IMR-90 (cell line): ENCODE measurements around the gene PHACTR3. TPM values are rescaled to one million over a fixed set of nuclear protein-coding genes. Genes with fewer than 3 reads are reported as not detected.

Experiments
- ATAC-seq: fragments of 200-7000 bp; cut with Tn5 transposase; 2 replicates; pipeline ENCODE4 v1.9.1; 2020; ENCODE audit warnings: low read depth, mild to moderate bottlenecking, moderate library complexity
- BruUV-seq: library from RNA; stranded (reverse); fragments of 400-500 nt; replicated peaks from 2 replicates; lab custom pipeline; 2021; lab: Mats Ljungman, UMichigan
- CTCF ChIA-PET: fragments of 300-600 bp; formaldehyde crosslinking; extraction: SDS; loops from one replicate; lab custom pipeline; 2021; ENCODE audit warnings: antibody characterized with exemption; lab: Yijun Ruan, JAX
- POLR2A ChIA-PET: fragments of 300-600 bp; sonication (Branson Sonifier 250); formaldehyde crosslinking; loops from one replicate; lab custom pipeline; 2022; ENCODE audit warnings: antibody characterized with exemption; ENCODE audit not compliant: unreplicated experiment; lab: Charles Lee
- DNase-seq: peaks from one replicate; pipeline ENCODE4 v3.0.0; 2013
- H2AFZ ChIP-seq: replicated peaks from 2 replicates; pipeline ENCODE3; 2013; ENCODE audit warnings: low read length, mild to moderate bottlenecking; ENCODE audit not compliant: poor library complexity
- H2AK5ac ChIP-seq: 2 replicates; pipeline ENCODE4 v1.6.1; 2013; ENCODE audit warnings: low read depth, low read length, inconsistent platforms
- H2AK9ac ChIP-seq: replicated peaks from 2 replicates; pipeline ENCODE3; 2013; ENCODE audit warnings: mild to moderate bottlenecking, low read depth, low read length, moderate library complexity; ENCODE audit not compliant: poor library complexity
- H2BK120ac ChIP-seq: 2 replicates; pipeline ENCODE4 v1.6.1; 2013; ENCODE audit warnings: low read depth, low read length, inconsistent platforms
- H2BK15ac ChIP-seq: 3 replicates; pipeline ENCODE4 v1.6.1; 2013; ENCODE audit warnings: low read depth, low read length, inconsistent platforms
- H2BK20ac ChIP-seq: 2 replicates; pipeline ENCODE4 v1.6.1; 2013; ENCODE audit warnings: low read depth, mild to moderate bottlenecking, inconsistent platforms, low read length, moderate library complexity
- H2BK5ac ChIP-seq: 2 replicates; pipeline ENCODE4 v1.6.1; 2013; ENCODE audit warnings: mild to moderate bottlenecking, low read depth, low read length, inconsistent platforms; ENCODE audit not compliant: poor library complexity, severe bottlenecking
- H3K14ac ChIP-seq: replicated peaks from 2 replicates; pipeline ENCODE4 v1.6.1; 2013; ENCODE audit warnings: low read depth, low read length, inconsistent platforms
- H3K18ac ChIP-seq: 2 replicates; pipeline ENCODE4 v1.6.1; 2013; ENCODE audit warnings: low read depth, low read length, control low read depth
- H3K23ac ChIP-seq: 2 replicates; pipeline ENCODE4 v1.6.1; 2013; ENCODE audit warnings: low read depth, low read length, inconsistent platforms
- H3K27ac ChIP-seq: 2 replicates; pipeline ENCODE4 v1.5.1; 2013; ENCODE audit warnings: mild to moderate bottlenecking, control low read depth, low read length; ENCODE audit not compliant: insufficient read depth
- H3K27me3 ChIP-seq: 2 replicates; pipeline ENCODE4 v1.6.1; 2013; ENCODE audit warnings: low read length; ENCODE audit not compliant: control insufficient read depth, insufficient read depth
- H3K36me3 ChIP-seq: 2 replicates; pipeline ENCODE4 v1.6.1; 2013; ENCODE audit warnings: low read length, mixed read lengths; ENCODE audit not compliant: control insufficient read depth, insufficient read depth
- H3K4ac ChIP-seq: 2 replicates; pipeline ENCODE4 v1.6.1; 2013; ENCODE audit warnings: low read depth, low read length, inconsistent platforms
- H3K4me1 ChIP-seq: 2 replicates; pipeline ENCODE4 v1.6.1; 2013; ENCODE audit warnings: low read length, mixed read lengths; ENCODE audit not compliant: control insufficient read depth, insufficient read depth
- H3K4me2 ChIP-seq: 2 replicates; pipeline ENCODE4 v1.6.1; 2013; ENCODE audit warnings: low read depth, mild to moderate bottlenecking, control low read depth, low read length, moderate library complexity
- H3K4me3 ChIP-seq: 2 replicates; pipeline ENCODE4 v1.5.1; 2013; ENCODE audit warnings: low read depth, mild to moderate bottlenecking, control low read depth, low read length, moderate library complexity; ENCODE audit not compliant: insufficient read depth
- H3K56ac ChIP-seq: 2 replicates; pipeline ENCODE4 v1.6.1; 2013; ENCODE audit warnings: low read length, inconsistent platforms; ENCODE audit not compliant: insufficient read depth; ENCODE audit errors: extremely low read depth
- H3K79me1 ChIP-seq, 2 experiments: 2 replicates each; pipeline ENCODE4 v1.6.1; 2013; ENCODE audit warnings: low read length in 2 of 2, inconsistent platforms in 1 of 2, low read depth in 1 of 2
- H3K9ac ChIP-seq: 2 replicates; pipeline ENCODE4 v1.6.1; 2013; ENCODE audit warnings: low read depth, low read length, control low read depth
- H3K9me1 ChIP-seq: 2 replicates; pipeline ENCODE4 v1.6.1; 2013; ENCODE audit warnings: low read length, inconsistent platforms; ENCODE audit not compliant: insufficient read depth
- H3K9me3 ChIP-seq: 2 replicates; pipeline ENCODE4 v1.6.1; 2013; ENCODE audit warnings: low read length; ENCODE audit not compliant: control insufficient read depth, insufficient read depth
- H4K20me1 ChIP-seq: 2 replicates; pipeline ENCODE4 v1.6.1; 2013; ENCODE audit warnings: low read length, inconsistent platforms; ENCODE audit not compliant: insufficient read depth
- H4K5ac ChIP-seq: 2 replicates; pipeline ENCODE4 v1.6.1; 2013; ENCODE audit warnings: mild to moderate bottlenecking, low read depth, low read length, control low read depth
- H4K8ac ChIP-seq, 2 experiments: 2 replicates each; pipeline ENCODE4 v1.6.1; 2013; ENCODE audit warnings: low read depth in 2 of 2, low read length in 2 of 2, control low read depth in 1 of 2, inconsistent platforms in 1 of 2
- H4K91ac ChIP-seq: 2 replicates; pipeline ENCODE4 v1.6.1; 2013; ENCODE audit warnings: low read depth, low read length, inconsistent platforms; ENCODE audit not compliant: insufficient read depth
- CEBPB ChIP-seq: IDR thresholded peaks from 2 replicates; pipeline ENCODE4 v1.6.1; 2012; ENCODE audit warnings: low read depth, low read length, improper control_type of control experiment
- CHD1 ChIP-seq: IDR thresholded peaks from 2 replicates; pipeline ENCODE4 v1.6.1; 2012; ENCODE audit warnings: low read depth, low read length, improper control_type of control experiment
- FOS ChIP-seq: fragments of 150-350 bp; IDR thresholded peaks from 2 replicates; pipeline ENCODE4 v1.6.1; 2016; ENCODE audit warnings: low read depth, low read length
- MXI1 ChIP-seq: IDR thresholded peaks from 2 replicates; pipeline ENCODE4 v1.6.1; 2012; ENCODE audit warnings: low read depth, mild to moderate bottlenecking, low read length, moderate library complexity, borderline replicate concordance
- NFE2L2 ChIP-seq: fragments of 150-350 bp; IDR thresholded peaks from 2 replicates; pipeline ENCODE4 v1.6.1; 2016; ENCODE audit warnings: low read depth, mild to moderate bottlenecking, low read length
- POLR2A ChIP-seq: IDR thresholded peaks from 2 replicates; pipeline ENCODE4 v1.6.1; 2012; ENCODE audit warnings: mild to moderate bottlenecking, low read depth, low read length
- RAD21 ChIP-seq: IDR thresholded peaks from 2 replicates; pipeline ENCODE4 v1.6.1; 2012; ENCODE audit warnings: low read length, improper control_type of control experiment
- RCOR1 ChIP-seq: IDR thresholded peaks from 2 replicates; pipeline ENCODE4 v1.6.1; 2012; ENCODE audit warnings: mild to moderate bottlenecking, low read length, improper control_type of control experiment; ENCODE audit not compliant: insufficient replicate concordance
- WGBS, 2 experiments: methylation state at CpG; one replicate each; pipeline versions ENCODE4 v1.1.5 to v1.1.7; 2013; ENCODE audit warnings: missing lambda C conversion rate in 2 of 2; ENCODE audit not compliant: insufficient read length in 1 of 2; ENCODE audit errors: extremely low coverage in 2 of 2; 5-methylcytosine and 5-hydroxymethylcytosine counted together
- dilution Hi-C: fragments of 300-500 bp; cut with HindIII; formaldehyde crosslinking; loops from one replicate; pipeline ENCODE4 v1.14.3; 2018; ENCODE audit warnings: low sequenced_read_pairs; ENCODE audit not compliant: unreplicated experiment
- in situ Hi-C: fragments of 300-500 bp; cut with MboI; formaldehyde crosslinking; loops from 3 replicates; pipeline ENCODE4 v1.14.3; 2019; ENCODE audit warnings: low sequenced_read_pairs, inconsistent platforms, mixed read lengths
- intact Hi-C: fragments of 100-400 bp; cut with micrococcal nuclease; formaldehyde crosslinking; loops from 2 replicates; pipeline ENCODE4 v1.10.0; 2022
- polyA plus RNA-seq, 3 experiments: library from polyadenylated mRNA; depleted of rRNA; stranded (reverse); fragments of >200 nt; gene quantifications; 2 replicates each; pipeline ENCODE4 v1.2.3, GENCODE V29; 2012; ENCODE audit warnings: low replicate concordance in 1 of 3
- total RNA-seq: library from RNA; depleted of rRNA; stranded (reverse); fragments of >200 nt; gene quantifications from 2 replicates; pipeline ENCODE4 v1.2.3, GENCODE V29; 2012
- TF ChIP-seq, protein P1 (sequence below): conservative IDR thresholded peaks from 2 replicates; pipeline ENCODE4 v1.5.1; 2012; ENCODE audit warnings: mild to moderate bottlenecking, low read depth, low read length, improper control_type of control experiment
- TF ChIP-seq, protein P2 (sequence below): fragments of 150-350 bp; IDR thresholded peaks from 2 replicates; pipeline ENCODE4 v1.6.1; 2016; ENCODE audit warnings: low read depth, mild to moderate bottlenecking, low read length, moderate library complexity, borderline replicate concordance

Gene PHACTR3
- total and polyA plus RNA-seq, 2 of the 4 experiments (the other 2 are of a cell fraction), result not detected

DNA sequence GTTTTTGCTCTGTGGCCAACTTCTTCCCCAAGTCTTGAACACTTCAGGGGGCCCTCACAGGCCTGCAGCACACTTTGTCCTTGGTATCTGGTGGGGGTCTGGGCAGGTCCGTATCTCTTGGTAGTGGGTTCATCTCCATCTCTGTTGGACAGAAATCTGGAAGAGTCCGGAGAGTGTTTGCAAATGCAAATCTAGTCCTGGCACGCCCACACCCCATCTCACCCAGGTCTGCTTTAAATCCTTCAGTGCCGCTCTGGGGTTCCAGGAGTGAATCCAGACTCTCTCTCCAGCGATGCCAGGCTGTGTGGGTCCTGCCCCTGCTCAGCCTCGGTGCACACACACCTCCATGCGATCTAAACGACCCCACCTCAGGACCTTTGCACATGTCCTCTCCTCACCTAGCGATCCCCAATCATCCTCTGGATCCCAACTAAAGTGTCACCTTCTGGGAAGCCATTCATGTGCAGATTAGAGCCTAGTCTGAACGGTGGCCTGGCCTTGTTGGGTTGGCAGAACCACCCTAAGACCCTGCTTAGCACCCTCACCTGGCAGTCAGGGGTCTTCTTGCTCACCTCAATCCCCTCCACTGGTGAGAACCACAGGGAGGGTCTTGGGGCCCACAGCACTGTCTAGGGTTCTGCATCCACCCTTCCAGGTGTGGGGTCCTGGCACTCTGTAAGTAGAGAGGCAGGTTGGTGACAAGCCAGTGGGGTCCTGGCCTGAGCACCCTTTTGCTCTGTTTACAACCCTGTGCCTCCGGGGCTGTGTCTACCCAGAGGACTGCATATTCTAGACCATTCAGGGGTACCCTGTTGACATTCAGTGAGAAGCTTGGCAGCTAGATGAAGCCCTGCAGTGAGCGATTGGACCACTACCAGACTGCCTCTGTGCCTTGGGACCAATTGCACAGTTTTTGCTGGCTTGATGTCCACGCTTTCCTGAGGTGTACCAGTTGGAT, 228.3 kb downstream of the PHACTR3 start (continued):
- TF ChIP-seq, protein P1, sequence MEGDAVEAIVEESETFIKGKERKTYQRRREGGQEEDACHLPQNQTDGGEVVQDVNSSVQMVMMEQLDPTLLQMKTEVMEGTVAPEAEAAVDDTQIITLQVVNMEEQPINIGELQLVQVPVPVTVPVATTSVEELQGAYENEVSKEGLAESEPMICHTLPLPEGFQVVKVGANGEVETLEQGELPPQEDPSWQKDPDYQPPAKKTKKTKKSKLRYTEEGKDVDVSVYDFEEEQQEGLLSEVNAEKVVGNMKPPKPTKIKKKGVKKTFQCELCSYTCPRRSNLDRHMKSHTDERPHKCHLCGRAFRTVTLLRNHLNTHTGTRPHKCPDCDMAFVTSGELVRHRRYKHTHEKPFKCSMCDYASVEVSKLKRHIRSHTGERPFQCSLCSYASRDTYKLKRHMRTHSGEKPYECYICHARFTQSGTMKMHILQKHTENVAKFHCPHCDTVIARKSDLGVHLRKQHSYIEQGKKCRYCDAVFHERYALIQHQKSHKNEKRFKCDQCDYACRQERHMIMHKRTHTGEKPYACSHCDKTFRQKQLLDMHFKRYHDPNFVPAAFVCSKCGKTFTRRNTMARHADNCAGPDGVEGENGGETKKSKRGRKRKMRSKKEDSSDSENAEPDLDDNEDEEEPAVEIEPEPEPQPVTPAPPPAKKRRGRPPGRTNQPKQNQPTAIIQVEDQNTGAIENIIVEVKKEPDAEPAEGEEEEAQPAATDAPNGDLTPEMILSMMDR, result no peak

DNA sequence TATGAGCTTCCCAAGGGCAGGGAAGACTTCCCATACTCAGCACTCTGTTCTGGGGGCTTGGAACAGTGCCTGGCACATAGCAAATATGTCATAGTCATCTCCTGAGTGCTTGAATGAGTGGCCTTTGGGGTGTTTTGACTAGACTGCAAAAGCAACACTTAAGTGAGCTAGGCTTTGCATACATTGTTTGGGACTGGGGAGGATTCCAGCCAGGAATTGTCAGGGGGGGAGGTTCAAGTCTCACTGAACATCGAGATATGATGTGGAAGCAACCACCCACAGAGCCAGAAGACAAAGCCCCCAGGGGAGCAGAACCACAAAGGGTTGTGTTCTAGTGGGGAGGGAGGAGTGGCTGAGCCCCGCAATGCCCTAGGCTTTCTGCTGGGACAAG, 230.7 kb downstream of the PHACTR3 start:
- H2BK20ac ChIP-seq, result no peak overlapping the region
- intact Hi-C loops (no loop called here), in situ Hi-C loops (no loop called here), dilution Hi-C loops (no loop called here)
- no peaks in the 10 kb centered on the region; the same call in 1 of the 2 replicates for H3K27me3 ChIP-seq
- no peak overlapping the region for H2AK5ac ChIP-seq
- H3K56ac ChIP-seq, result no peak overlapping the region
- H2BK120ac ChIP-seq, result no peak overlapping the region
- DNase-seq, result no peak
- no peak overlapping the region for H3K9ac ChIP-seq
- H3K4ac ChIP-seq, result no peak overlapping the region
- no peaks in the 10 kb centered on the region for H4K20me1 ChIP-seq
- POLR2A ChIA-PET, result interaction anchor here (0.6 kb wide), 1 partner anchor 10 kb away, joined by 3 read pairs; no protein-coding TSS in a partner anchor
- H3K9me3 ChIP-seq, result no peaks in the 10 kb centered on the region
- no peaks in the 10 kb centered on the region for H3K36me3 ChIP-seq
- no peak overlapping the region for H3K14ac ChIP-seq
- no peak for ATAC-seq
- H3K4me3 ChIP-seq, result no peak overlapping the region
- H2BK5ac ChIP-seq, result no peak overlapping the region
- CTCF ChIA-PET, result no interaction called here
- H4K8ac ChIP-seq, result no peak overlapping the region
- H3K4me2 ChIP-seq, result no peak overlapping the region
- no peak overlapping the region for H4K91ac ChIP-seq
- H2AFZ ChIP-seq, result no peak overlapping the region
- H3K79me1 ChIP-seq, result no peaks in the 10 kb centered on the region
- no TSS peak for BruUV-seq
- no peaks in the 10 kb centered on the region for H3K9me1 ChIP-seq
- H4K5ac ChIP-seq, result no peak overlapping the region
- no peak overlapping the region for H3K27ac ChIP-seq
- no peak overlapping the region for H2BK15ac ChIP-seq
- H3K18ac ChIP-seq, result no peak overlapping the region
- H3K4me1 ChIP-seq, result no peaks in the 10 kb centered on the region
- H3K23ac ChIP-seq, result no peak overlapping the region
- no peak overlapping the region for H2AK9ac ChIP-seq
- WGBS, 2 experiments, result no CpG with 5 or more reads among the region's 2 CpGs
- TF ChIP-seq RCOR1, result no peak
- TF ChIP-seq POLR2A, result no peak
- no peak for TF ChIP-seq CHD1
- TF ChIP-seq NFE2L2, result no peak
- TF ChIP-seq, protein P1, result no peak
- no peak for TF ChIP-seq RAD21
- TF ChIP-seq, protein P2, sequence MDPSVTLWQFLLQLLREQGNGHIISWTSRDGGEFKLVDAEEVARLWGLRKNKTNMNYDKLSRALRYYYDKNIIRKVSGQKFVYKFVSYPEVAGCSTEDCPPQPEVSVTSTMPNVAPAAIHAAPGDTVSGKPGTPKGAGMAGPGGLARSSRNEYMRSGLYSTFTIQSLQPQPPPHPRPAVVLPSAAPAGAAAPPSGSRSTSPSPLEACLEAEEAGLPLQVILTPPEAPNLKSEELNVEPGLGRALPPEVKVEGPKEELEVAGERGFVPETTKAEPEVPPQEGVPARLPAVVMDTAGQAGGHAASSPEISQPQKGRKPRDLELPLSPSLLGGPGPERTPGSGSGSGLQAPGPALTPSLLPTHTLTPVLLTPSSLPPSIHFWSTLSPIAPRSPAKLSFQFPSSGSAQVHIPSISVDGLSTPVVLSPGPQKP, result no peak
- TF ChIP-seq MXI1, result no peak
- no peak for TF ChIP-seq FOS
- TF ChIP-seq CEBPB, result no peak
